ENCODE measurements around the gene BRI3BP.
"Not testable (repeated sequence)": the region's sequence is repeated elsewhere in the genome, so short reads cannot be mapped to it uniquely, and the experiment has no call there.

BRI3BP gene

DNA sequence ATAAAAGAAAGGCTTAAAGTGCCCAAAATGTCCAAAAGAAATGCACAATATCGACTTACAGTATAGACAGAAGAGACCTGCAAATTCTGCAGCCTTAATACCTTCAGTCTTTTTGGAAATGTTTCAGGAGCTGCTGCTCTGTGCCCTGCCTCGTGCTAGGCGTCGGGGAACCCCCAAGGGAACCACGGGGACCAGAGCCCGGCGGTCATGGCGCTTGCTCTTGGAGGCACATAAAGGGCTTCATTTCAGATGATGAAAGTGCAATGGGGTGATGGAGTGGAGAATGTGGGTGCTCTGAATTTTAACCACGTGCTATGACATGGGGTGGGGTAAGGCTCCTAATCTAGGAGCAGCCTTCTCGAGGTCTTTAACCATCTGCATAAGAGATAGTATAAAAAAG lies 57.0 kb downstream of the BRI3BP start:
- DNase-seq: no peak
- H3K36me3 Mint-ChIP-seq (ENCODE audit: insufficient read depth): peaks cover 5% of the 10 kb centered on the region
- no peaks in the 10 kb centered on the region for H3K9me3 Mint-ChIP-seq
- H3K4me3 Mint-ChIP-seq: peak overlapping the region; percentile 83 to 84
- H3K27ac Mint-ChIP-seq: no peak overlapping the region
- ATAC-seq (replicated peaks): no peak
- peaks cover 4 to 6% of the 10 kb centered on the region in 2 donors for H3K27me3 Mint-ChIP-seq
- H3K4me1 Mint-ChIP-seq (ENCODE audit: low read depth in 2 of 2): peaks cover 6 to 7% of the 10 kb centered on the region in 2 donors

DNA sequence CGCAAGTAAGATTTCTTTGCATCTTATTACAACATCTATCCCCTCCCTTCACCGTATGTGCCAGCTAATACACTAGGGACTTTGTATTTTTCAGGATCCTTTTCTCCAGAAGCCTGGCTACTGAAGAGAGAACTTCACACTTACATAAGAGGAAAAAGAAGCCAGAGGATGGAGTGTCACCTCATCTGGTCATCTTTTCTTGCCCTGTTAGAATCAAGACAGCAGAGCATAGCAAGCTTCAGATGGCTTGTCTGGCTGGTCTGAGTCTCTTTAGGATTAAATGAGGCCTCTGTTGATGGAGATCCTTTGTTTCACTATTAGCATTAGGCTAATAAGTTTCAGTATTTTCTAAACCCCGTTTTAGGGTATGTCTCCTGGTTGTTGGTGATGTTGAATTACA lies 57.4 kb downstream of the BRI3BP start:
- H3K9me3 Mint-ChIP-seq: no peaks in the 10 kb centered on the region
- H3K27me3 Mint-ChIP-seq: peaks cover 6 to 10% of the 10 kb centered on the region in 2 donors
- ATAC-seq (replicated peaks): no peak
- peaks cover 5% of the 10 kb centered on the region for H3K36me3 Mint-ChIP-seq (ENCODE audit: insufficient read depth)
- H3K27ac Mint-ChIP-seq: no peak overlapping the region
- no peak overlapping the region for H3K4me3 Mint-ChIP-seq
- peaks cover 6 to 7% of the 10 kb centered on the region in 2 donors for H3K4me1 Mint-ChIP-seq (ENCODE audit: low read depth in 2 of 2)
- DNase-seq: no peak

DNA sequence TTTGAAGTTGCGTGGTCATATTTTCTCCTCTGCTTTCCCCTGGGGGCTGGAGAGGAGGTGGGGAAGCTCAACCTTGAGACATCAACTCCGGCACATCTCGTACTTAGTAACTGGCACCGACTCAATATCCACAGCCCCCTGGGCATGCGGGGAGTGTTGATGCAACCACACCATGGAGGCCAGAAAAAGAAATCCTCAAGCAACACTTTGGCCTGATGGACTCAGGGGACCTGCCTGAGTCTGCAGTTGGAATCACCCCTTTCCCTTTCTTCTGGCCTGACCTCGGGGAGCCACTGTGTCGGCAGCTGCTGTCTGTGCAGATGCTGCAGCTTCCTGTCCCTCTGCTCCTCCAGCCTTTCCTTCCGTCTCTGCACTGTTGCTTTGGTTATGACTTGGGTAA lies 60.4 kb downstream of the BRI3BP start:
- Mint-ChIP-seq H3K4me3 (no peak overlapping the region), H3K36me3 (ENCODE audit: insufficient read depth) (peaks cover 5% of the 10 kb centered on the region), H3K4me1 (ENCODE audit: low read depth in 2 of 2) (peaks cover 6 to 7% of the 10 kb centered on the region in 2 donors), H3K27ac (no peak overlapping the region), H3K9me3 (no peaks in the 10 kb centered on the region), H3K27me3 (peaks cover 26 to 39% of the 10 kb centered on the region in 2 donors)
- DNase-seq (no peak), ATAC-seq (replicated peaks) (no peak)

DNA sequence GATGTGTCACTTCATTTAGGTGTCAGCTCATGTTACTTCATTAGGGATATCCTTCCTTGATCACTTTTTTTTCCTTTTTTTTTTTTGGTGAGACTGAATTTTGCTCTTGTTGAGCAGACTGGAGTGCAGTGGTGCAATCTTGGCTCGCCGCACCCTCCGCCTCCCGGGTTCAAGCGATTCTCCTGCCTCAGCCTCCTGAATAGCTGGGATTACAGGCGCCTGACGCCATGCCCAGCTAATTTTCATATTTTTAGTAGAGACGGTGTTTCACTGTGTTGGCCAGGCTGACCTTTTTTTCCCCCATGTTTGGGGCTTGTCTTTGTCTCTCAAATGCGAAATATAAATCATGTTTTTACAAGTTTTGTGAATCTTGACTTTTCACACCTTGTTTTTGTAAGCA lies 62.1 kb downstream of the BRI3BP start:
- no peak overlapping the region for H3K27ac Mint-ChIP-seq

DNA sequence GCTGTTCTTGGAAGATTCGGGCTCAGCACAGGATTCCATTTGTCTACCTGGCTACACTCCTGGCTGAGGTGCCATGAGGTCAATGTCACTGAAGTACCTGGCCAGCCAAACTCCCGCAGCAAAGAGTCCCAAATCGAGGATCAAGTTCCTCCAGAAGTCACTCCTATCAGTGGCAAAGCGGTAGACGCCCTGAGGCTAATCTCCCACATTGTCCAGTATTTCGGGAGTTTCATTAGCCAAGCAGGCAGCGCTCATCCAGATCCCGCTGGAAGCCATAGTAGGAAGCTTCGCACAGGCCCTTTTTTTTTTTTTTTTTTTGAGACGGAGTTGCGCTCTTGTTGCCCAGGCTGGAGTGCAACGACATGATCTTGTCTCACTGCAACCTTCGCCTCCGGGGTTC lies 62.9 kb downstream of the BRI3BP start:
- Mint-ChIP-seq H3K9me3 (no peaks in the 10 kb centered on the region), H3K4me3 (no peak overlapping the region), H3K27ac (no peak overlapping the region), H3K4me1 (ENCODE audit: low read depth in 2 of 2) (no peaks in the 10 kb centered on the region), H3K36me3 (ENCODE audit: insufficient read depth) (no peaks in the 10 kb centered on the region), H3K27me3 (peaks cover 26 to 51% of the 10 kb centered on the region in 2 donors)
- DNase-seq (no peak), ATAC-seq (replicated peaks) (no peak)

More for the DNA sequence above, 62.1 kb downstream of the BRI3BP start:
- DNase-seq: no peak
- H3K36me3 Mint-ChIP-seq (ENCODE audit: insufficient read depth): no peaks in the 10 kb centered on the region
- no peaks in the 10 kb centered on the region for H3K4me1 Mint-ChIP-seq (ENCODE audit: low read depth in 2 of 2)
- ATAC-seq (replicated peaks): no peak
- H3K4me3 Mint-ChIP-seq: no peak overlapping the region
- H3K27me3 Mint-ChIP-seq: peaks cover 26 to 51% of the 10 kb centered on the region in 2 donors
- no peaks in the 10 kb centered on the region for H3K9me3 Mint-ChIP-seq

DNA sequence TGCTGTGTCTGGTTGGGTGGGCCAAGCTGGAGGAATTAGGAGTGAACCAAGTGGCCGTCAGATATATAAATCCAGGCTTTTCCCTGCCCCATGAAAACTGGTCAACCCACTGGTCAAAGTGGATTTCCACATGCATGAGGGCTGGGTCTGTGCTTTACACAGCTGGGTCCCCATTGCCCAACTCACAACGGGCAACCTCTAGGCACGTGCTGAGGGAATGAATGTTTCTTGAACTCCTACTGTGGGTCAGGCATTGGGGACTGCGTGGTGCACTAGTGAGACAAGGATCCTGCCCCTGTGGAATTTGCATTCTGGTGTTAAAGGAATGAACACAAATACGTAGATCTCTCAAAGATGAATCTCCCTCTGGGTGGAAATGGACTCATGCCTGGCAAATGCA lies 64.3 kb downstream of the BRI3BP start:
- DNase-seq (no peak), ATAC-seq (replicated peaks) (no peak)
- Mint-ChIP-seq H3K27me3 (peaks cover 26 to 60% of the 10 kb centered on the region in 2 donors), H3K36me3 (ENCODE audit: insufficient read depth) (no peaks in the 10 kb centered on the region), H3K4me1 (ENCODE audit: low read depth in 2 of 2) (no peaks in the 10 kb centered on the region), H3K9me3 (no peaks in the 10 kb centered on the region), H3K4me3 (no peak overlapping the region), H3K27ac (no peak overlapping the region)

DNA sequence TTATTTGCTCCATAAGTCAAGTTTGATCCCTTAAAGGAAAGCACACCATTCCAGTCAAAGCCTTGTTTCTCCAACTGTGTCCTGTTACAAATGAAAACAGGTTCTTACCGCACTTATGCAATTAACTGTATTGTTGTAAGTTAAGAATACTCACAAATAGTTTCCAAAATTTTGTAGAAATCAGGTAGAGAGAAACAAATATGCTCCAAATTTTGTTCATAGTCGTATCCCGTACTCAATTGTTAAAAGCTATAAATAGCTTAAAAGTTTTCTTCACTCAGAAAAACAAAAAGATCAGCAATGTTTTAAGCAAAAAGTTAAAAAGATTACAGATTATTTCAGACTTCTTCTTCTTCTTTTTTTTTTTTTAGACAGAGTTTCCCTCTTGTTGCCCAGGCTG lies 67.8 kb downstream of the BRI3BP start:
- peaks cover 21 to 47% of the 10 kb centered on the region in 2 donors for H3K27me3 Mint-ChIP-seq
- H3K27ac Mint-ChIP-seq: no peak overlapping the region
- no peak overlapping the region for H3K4me3 Mint-ChIP-seq
- ATAC-seq (replicated peaks) (no peak), DNase-seq (no peak)
- H3K9me3 Mint-ChIP-seq: no peaks in the 10 kb centered on the region
- H3K4me1 Mint-ChIP-seq (ENCODE audit: low read depth in 2 of 2): peaks cover 5 to 10% of the 10 kb centered on the region in 2 donors
- peaks cover 4% of the 10 kb centered on the region for H3K36me3 Mint-ChIP-seq (ENCODE audit: insufficient read depth)

DNA sequence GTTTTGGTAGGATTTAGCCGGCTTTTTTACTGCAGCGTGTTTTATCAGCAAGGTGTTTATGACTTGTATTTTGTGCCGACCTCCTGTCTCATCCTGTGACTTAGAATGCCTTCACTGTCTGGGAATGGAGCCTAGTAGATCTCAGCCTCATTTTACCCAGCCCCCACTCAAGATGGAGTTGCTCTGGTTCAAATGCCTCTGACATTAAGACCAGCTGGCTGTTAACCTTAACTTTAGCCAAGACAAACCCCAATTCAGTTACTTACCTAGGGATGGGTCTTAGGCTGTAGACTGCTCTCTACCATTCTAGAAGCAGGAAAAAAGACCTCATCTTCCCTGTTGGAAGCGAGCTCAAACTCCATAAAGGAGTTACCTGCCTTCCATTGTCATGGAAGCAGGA lies 70.1 kb downstream of the BRI3BP start:
- not testable (repeated sequence) for H3K36me3 Mint-ChIP-seq (ENCODE audit: insufficient read depth); ATAC-seq (replicated peaks); H3K9me3 Mint-ChIP-seq; H3K27ac Mint-ChIP-seq; DNase-seq
- Mint-ChIP-seq H3K4me3 (peak overlapping the region; percentile 62 to 81), H3K4me1 (ENCODE audit: low read depth in 2 of 2) (peaks cover 11 to 17% of the 10 kb centered on the region in 2 donors), H3K27me3 (peaks cover 4 to 24% of the 10 kb centered on the region in 2 donors)

DNA sequence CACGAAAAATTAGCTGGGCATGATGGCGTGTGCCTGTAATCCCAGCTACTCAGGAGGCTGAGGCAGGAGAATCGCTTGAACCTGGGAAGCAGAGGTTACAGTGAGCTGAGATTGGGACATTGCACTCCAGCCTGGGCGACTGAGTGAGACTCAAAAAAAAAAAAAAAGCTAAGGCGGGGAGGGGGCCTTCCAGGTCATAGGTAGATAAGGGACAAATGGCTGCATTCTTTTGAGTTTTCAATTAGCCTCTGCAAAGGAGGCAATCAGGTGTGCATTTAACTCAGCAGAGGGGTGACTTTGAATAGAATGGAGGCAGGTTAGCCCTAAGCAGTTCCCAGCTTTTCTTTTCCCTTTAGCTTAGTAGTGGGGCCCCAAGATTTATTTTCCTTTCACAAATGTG lies 71.0 kb downstream of the BRI3BP start:
- Mint-ChIP-seq H3K4me1 (ENCODE audit: low read depth in 2 of 2) (peaks cover 11 to 18% of the 10 kb centered on the region in 2 donors), H3K9me3 (no peaks in the 10 kb centered on the region), H3K27me3 (peaks cover 0 to 14% of the 10 kb centered on the region in 2 donors), H3K36me3 (ENCODE audit: insufficient read depth) (peaks cover 4% of the 10 kb centered on the region), H3K27ac (peak overlapping the region in 1 of 2 donors; percentile 87), H3K4me3 (peak overlapping the region; percentile 62 to 81)
- DNase-seq (no peak), ATAC-seq (replicated peaks) (no peak)

DNA sequence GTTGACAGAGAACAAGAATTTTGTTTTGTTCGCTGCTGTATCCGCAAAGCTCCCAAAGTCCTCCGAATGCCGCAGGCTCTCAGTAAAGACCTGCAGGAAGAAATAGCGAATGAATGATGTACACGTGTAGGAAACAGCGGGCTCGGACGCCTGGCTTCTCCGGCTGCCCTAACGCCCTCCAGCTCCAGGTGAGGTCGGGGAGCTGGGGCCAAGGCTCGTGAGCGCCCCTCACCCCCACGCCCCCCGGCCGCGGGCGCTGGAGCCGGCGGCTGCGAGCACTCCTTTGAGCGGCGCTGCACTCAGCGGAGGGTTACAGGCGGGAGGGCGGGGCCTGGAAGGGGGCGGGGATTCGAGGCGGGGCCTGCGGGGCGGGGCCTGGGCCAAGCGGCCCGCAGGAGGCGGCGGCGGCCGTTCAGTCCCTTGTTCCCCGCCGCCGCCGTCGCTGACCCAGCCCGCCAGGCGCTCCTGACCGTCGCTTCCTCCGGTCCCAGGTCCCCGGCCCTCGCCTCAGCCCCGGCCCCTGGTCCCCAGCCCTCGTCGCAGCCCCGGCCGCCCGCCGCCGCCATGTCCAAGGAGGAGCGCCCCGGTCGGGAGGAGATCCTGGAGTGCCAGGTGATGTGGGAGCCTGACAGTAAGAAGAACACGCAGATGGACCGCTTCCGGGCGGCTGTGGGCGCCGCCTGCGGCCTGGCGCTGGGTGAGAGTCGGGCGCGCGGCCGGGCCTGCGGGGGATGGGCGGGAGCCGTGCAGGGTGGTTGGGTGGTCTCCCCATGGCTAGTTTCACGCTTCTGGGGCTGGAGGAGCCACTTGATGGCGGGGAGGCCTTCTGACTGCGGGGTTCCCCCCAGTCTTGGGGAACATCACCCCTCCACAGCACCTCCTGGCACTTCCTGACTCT lies 71.8 kb downstream of the BRI3BP start, which contains the start of gene AACS:
Gene AACS (plus strand): TSS at position 415 of the 898 bp plus-strand sequence. CDS start 150 bp downstream, at position 565.
- H3K9me3 Mint-ChIP-seq: no peaks in the 10 kb centered on the region
- peak within 1 kb of the TSS; percentile 62 to 81 for H3K4me3 Mint-ChIP-seq
- peak; percentile 49 to 62 (median 56) for DNase-seq
- peaks cover 0 to 9% of the 10 kb centered on the region in 2 donors for H3K27me3 Mint-ChIP-seq
- ATAC-seq (replicated peaks): peak; percentile 94
- peak within 1 kb of the TSS; percentile 77 to 87 for H3K27ac Mint-ChIP-seq
- H3K36me3 Mint-ChIP-seq (ENCODE audit: insufficient read depth): peaks cover 4% of the 10 kb centered on the region
- peaks cover 12 to 23% of the 10 kb centered on the region in 2 donors for H3K4me1 Mint-ChIP-seq (ENCODE audit: low read depth in 2 of 2)

DNA sequence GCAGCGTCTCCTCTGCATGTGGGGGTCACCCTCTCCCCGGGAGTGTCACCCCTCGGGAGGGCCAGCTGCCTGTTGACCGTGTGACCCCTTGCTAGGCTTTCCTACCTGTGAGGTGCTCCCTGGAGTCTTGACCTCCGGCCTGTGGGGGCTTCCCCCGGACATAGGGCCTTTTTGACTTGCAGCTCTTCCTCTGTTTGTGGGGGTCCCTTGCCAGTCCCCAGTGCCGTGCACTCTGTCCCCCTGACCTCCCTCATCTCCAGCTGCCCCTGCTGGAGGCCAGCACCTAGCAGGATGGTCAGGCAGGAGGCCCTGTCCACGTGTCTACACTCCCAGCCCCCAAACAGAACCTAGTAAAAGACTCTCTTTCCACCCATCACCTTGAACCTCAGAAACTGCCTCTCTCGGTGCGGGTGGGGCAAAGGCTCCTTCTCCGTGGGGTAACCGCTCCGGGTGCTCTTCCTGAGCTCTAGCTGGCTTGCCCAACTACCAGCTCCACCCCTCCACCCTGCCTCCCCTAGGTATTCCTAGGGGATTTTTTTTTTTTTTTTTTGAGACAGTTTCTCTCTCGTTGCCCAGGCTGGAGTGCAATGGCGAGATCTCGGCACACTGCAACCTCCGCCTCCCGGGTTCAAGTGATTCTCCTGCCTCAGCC lies 72.6 kb downstream of the BRI3BP start:
- H3K4me3 Mint-ChIP-seq: peak overlapping the region; percentile 62 to 81
- no peaks in the 10 kb centered on the region for H3K9me3 Mint-ChIP-seq
- H3K27ac Mint-ChIP-seq: peak overlapping the region; percentile 77 to 87
- H3K4me1 Mint-ChIP-seq (ENCODE audit: low read depth in 2 of 2): peaks cover 12 to 23% of the 10 kb centered on the region in 2 donors
- ATAC-seq (replicated peaks): no peak
- peaks cover 4% of the 10 kb centered on the region for H3K36me3 Mint-ChIP-seq (ENCODE audit: insufficient read depth)
- H3K27me3 Mint-ChIP-seq: peaks cover 0 to 9% of the 10 kb centered on the region in 2 donors
- no peak for DNase-seq

DNA sequence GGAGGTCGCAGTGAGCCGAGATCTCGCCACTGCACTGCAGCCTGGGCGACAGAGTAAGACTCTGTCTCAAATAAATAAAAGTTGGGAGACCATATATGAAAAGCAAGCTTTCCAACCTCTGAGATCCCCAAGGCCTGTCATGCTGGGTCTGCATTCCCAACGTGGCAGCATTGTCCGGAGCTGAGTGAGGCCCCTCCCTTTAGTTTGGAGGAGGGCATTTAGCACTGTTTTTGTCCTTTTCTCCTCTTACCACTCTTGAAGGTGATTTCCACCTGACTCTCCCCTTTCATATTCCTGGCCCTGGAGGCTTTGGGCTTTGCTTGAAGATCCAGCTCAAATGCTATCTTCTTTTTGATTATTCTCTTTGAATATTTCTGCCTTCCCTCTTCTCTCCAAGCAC lies 74.9 kb downstream of the BRI3BP start:
- H3K36me3 Mint-ChIP-seq (ENCODE audit: insufficient read depth): peaks cover 4% of the 10 kb centered on the region
- DNase-seq: no peak
- ATAC-seq (replicated peaks): no peak
- peaks cover 12 to 23% of the 10 kb centered on the region in 2 donors for H3K4me1 Mint-ChIP-seq (ENCODE audit: low read depth in 2 of 2)
- H3K9me3 Mint-ChIP-seq: no peaks in the 10 kb centered on the region
- H3K27me3 Mint-ChIP-seq: no peaks in the 10 kb centered on the region
- H3K27ac Mint-ChIP-seq: no peak overlapping the region
- H3K4me3 Mint-ChIP-seq: no peak overlapping the region

DNA sequence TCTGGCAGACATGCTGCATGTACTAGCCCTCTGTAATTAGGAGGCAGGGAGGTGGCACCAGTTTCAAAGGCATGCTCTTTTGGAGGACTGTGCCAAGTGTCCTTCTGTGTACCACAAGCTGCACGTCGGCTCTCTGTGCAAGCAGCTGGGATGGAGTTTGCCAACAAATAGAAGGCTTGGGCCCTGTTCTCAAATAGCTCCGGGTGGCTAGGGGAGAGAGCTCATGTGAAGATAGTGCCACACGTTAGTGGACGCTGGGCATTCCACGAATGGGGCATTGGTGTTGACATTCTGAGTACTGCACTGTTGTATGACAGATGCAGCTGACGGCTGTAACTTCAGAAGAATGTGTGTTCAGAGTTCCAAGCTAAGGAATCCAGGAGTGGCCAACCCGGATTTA lies 76.2 kb downstream of the BRI3BP start:
- peaks cover 4% of the 10 kb centered on the region for H3K36me3 Mint-ChIP-seq (ENCODE audit: insufficient read depth)
- H3K27ac Mint-ChIP-seq: no peak overlapping the region
- no peak overlapping the region for H3K4me3 Mint-ChIP-seq
- H3K4me1 Mint-ChIP-seq (ENCODE audit: low read depth in 2 of 2): peaks cover 12 to 21% of the 10 kb centered on the region in 2 donors
- DNase-seq (no peak), ATAC-seq (replicated peaks) (no peak)
- H3K9me3 Mint-ChIP-seq: no peaks in the 10 kb centered on the region
- H3K27me3 Mint-ChIP-seq: no peaks in the 10 kb centered on the region
